Sigmoid colon (tissue), 4 donors: Measurements from ENCODE around the gene SEMA4B.

Experiments
- EP300 ChIP-seq, 4 donors: sonication (generic); formaldehyde crosslinking; IDR thresholded peaks; one replicate each; pipeline ENCODE4 v1.6.1; 2017; ENCODE audit warnings: antibody characterized with exemption in 4 of 4
- POLR2A ChIP-seq, 2 donors: fragments of 450-650 bp; IDR thresholded peaks; one replicate each; pipeline ENCODE4 v1.6.1; 2016; ENCODE audit warnings: antibody characterized with exemption in 2 of 2, mild to moderate bottlenecking in 2 of 2, moderate library complexity in 2 of 2
- POLR2AphosphoS5 ChIP-seq, 4 donors: sonication (generic); formaldehyde crosslinking; IDR thresholded peaks; one replicate each; pipeline ENCODE4 v1.6.1; 2017; ENCODE audit warnings: antibody characterized with exemption in 4 of 4
- TF ChIP-seq, protein P1 (sequence below), 4 experiments: fragments of 450-650 bp in 3 of 4; fragments of 200-600 bp in 1 of 4; IDR thresholded peaks; one replicate each; pipeline ENCODE4 v1.5.1; 2016 to 2019; ENCODE audit warnings: antibody characterized with exemption in 4 of 4, mild to moderate bottlenecking in 3 of 4, moderate library complexity in 2 of 4

GRCh38 chr15:90191794-90192509, 9.2 kb upstream of the SEMA4B start:
- TF ChIP-seq, protein P1, sequence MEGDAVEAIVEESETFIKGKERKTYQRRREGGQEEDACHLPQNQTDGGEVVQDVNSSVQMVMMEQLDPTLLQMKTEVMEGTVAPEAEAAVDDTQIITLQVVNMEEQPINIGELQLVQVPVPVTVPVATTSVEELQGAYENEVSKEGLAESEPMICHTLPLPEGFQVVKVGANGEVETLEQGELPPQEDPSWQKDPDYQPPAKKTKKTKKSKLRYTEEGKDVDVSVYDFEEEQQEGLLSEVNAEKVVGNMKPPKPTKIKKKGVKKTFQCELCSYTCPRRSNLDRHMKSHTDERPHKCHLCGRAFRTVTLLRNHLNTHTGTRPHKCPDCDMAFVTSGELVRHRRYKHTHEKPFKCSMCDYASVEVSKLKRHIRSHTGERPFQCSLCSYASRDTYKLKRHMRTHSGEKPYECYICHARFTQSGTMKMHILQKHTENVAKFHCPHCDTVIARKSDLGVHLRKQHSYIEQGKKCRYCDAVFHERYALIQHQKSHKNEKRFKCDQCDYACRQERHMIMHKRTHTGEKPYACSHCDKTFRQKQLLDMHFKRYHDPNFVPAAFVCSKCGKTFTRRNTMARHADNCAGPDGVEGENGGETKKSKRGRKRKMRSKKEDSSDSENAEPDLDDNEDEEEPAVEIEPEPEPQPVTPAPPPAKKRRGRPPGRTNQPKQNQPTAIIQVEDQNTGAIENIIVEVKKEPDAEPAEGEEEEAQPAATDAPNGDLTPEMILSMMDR (IDR thresholded peaks at IDR 0.05) = no peak
- TF ChIP-seq POLR2A (IDR thresholded peaks at IDR 0.05) (peak in 1 of 2 donors; percentile 15), EP300 (IDR thresholded peaks at IDR 0.05) (no peak), POLR2AphosphoS5 (IDR thresholded peaks at IDR 0.05) (peak in 3 of 4 donors; percentile 26 to 62 (median 51))
